ENCODE results near the gene MAEL. TPM values are rescaled to one million over a fixed set of nuclear protein-coding genes. Genes with fewer than 3 reads are reported as not detected.

Gene MAEL
- total RNA-seq, 1 experiment from 2014 or later: 0.26 TPM

GRCh38 chr1:167057241-167057688 lies 68.2 kb downstream of the MAEL start:
- H3K9me3 Mint-ChIP-seq: no peaks in the 10 kb centered on the region
- ChIA-PET POLR2A (interaction anchor here (0.8 to 1.0 kb wide), 2 partner anchors 147 to 201 kb away, joined by 3 read pairs; no protein-coding TSS in a partner anchor), CTCF (interaction anchor here (0.6 to 11.5 kb wide), 31 partner anchors 10 to 659 kb away, joined by 3 to 400 read pairs (median 3); partner anchors contain the start of genes ILDR2 and TADA1)
- TF ChIP-seq FOXK1 (CRISPR knock-in tag; IDR thresholded peaks at IDR 0.05): peak; percentile 31; the same call in 1 of the 2 replicates
- peak; percentile 61; the same call in 1 of the 2 replicates for TF ChIP-seq ZNF121 (CRISPR knock-in tag; IDR thresholded peaks at IDR 0.05)
- no peak for TF ChIP-seq PRDM15 (CRISPR knock-in tag; IDR thresholded peaks at IDR 0.05)
- TF ChIP-seq, protein P1, sequence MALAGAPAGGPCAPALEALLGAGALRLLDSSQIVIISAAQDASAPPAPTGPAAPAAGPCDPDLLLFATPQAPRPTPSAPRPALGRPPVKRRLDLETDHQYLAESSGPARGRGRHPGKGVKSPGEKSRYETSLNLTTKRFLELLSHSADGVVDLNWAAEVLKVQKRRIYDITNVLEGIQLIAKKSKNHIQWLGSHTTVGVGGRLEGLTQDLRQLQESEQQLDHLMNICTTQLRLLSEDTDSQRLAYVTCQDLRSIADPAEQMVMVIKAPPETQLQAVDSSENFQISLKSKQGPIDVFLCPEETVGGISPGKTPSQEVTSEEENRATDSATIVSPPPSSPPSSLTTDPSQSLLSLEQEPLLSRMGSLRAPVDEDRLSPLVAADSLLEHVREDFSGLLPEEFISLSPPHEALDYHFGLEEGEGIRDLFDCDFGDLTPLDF (CRISPR knock-in tag; IDR thresholded peaks at IDR 0.05): no peak
- TF ChIP-seq MYBL2 (CRISPR knock-in tag; IDR thresholded peaks at IDR 0.05): no peak
- TF ChIP-seq, protein P2, sequence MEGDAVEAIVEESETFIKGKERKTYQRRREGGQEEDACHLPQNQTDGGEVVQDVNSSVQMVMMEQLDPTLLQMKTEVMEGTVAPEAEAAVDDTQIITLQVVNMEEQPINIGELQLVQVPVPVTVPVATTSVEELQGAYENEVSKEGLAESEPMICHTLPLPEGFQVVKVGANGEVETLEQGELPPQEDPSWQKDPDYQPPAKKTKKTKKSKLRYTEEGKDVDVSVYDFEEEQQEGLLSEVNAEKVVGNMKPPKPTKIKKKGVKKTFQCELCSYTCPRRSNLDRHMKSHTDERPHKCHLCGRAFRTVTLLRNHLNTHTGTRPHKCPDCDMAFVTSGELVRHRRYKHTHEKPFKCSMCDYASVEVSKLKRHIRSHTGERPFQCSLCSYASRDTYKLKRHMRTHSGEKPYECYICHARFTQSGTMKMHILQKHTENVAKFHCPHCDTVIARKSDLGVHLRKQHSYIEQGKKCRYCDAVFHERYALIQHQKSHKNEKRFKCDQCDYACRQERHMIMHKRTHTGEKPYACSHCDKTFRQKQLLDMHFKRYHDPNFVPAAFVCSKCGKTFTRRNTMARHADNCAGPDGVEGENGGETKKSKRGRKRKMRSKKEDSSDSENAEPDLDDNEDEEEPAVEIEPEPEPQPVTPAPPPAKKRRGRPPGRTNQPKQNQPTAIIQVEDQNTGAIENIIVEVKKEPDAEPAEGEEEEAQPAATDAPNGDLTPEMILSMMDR (IDR thresholded peaks at IDR 0.05): 0 out of 2 replicates have a peak, but pooled peaks have one; percentile 16
- no peak for TF ChIP-seq NR2C2 (CRISPR knock-in tag; IDR thresholded peaks at IDR 0.05)
- TF ChIP-seq, protein P3, sequence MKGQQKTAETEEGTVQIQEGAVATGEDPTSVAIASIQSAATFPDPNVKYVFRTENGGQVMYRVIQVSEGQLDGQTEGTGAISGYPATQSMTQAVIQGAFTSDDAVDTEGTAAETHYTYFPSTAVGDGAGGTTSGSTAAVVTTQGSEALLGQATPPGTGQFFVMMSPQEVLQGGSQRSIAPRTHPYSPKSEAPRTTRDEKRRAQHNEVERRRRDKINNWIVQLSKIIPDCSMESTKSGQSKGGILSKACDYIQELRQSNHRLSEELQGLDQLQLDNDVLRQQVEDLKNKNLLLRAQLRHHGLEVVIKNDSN (CRISPR knock-in tag; IDR thresholded peaks at IDR 0.05): no peak
- peaks cover 1% of the 10 kb centered on the region; the same call in 1 of the 2 replicates for H3K27me3 Mint-ChIP-seq (ENCODE audit: low read depth)
- H3K4me1 Mint-ChIP-seq: peaks cover 17% of the 10 kb centered on the region
- peak; percentile 55 for DNase-seq (ENCODE audit: low spot score)
- H3K36me3 Mint-ChIP-seq: no peaks in the 10 kb centered on the region
- H3K4me3 Mint-ChIP-seq: no peak overlapping the region
- no peak overlapping the region for H3K27ac Mint-ChIP-seq
- ATAC-seq: peak; percentile 75

GRCh38 chr1:167059045-167059808 lies 70.1 kb downstream of the MAEL start:
- H3K27ac Mint-ChIP-seq: no peak overlapping the region
- H3K4me1 Mint-ChIP-seq: peaks cover 17% of the 10 kb centered on the region
- DNase-seq (ENCODE audit: low spot score) (peak; percentile 88), ATAC-seq (peak; percentile 73)
- no peaks in the 10 kb centered on the region for H3K36me3 Mint-ChIP-seq
- no peaks in the 10 kb centered on the region for H3K27me3 Mint-ChIP-seq (ENCODE audit: low read depth)
- ChIA-PET POLR2A (interaction anchor here (0.6 to 1.0 kb wide), 4 partner anchors 69 to 1870 kb away, joined by 3 to 5 read pairs (median 4); no protein-coding TSS in a partner anchor), CTCF (interaction anchor here (0.5 to 11.5 kb wide), 50 partner anchors 9 to 832 kb away, joined by 3 to 400 read pairs (median 4); partner anchors contain the start of genes ILDR2, POGK, POU2F1 and TADA1)
- H3K4me3 Mint-ChIP-seq: peak overlapping the region; percentile 55
- H3K9me3 Mint-ChIP-seq: no peaks in the 10 kb centered on the region
- TF ChIP-seq ETV6 (CRISPR knock-in tag; IDR thresholded peaks at IDR 0.05) (peak; percentile 42; the same call in 1 of the 2 replicates), ZNF281 (CRISPR knock-in tag; IDR thresholded peaks at IDR 0.05) (no peak), CREM (CRISPR knock-in tag; IDR thresholded peaks at IDR 0.05) (peak; percentile 6; the same call in 1 of the 2 replicates), CREB1 (CRISPR knock-in tag; IDR thresholded peaks at IDR 0.05) (no peak), NFYB (CRISPR knock-in tag; conservative IDR thresholded peaks at IDR 0.05; ENCODE audit: low read depth) (no peak)
- TF ChIP-seq, protein P4, sequence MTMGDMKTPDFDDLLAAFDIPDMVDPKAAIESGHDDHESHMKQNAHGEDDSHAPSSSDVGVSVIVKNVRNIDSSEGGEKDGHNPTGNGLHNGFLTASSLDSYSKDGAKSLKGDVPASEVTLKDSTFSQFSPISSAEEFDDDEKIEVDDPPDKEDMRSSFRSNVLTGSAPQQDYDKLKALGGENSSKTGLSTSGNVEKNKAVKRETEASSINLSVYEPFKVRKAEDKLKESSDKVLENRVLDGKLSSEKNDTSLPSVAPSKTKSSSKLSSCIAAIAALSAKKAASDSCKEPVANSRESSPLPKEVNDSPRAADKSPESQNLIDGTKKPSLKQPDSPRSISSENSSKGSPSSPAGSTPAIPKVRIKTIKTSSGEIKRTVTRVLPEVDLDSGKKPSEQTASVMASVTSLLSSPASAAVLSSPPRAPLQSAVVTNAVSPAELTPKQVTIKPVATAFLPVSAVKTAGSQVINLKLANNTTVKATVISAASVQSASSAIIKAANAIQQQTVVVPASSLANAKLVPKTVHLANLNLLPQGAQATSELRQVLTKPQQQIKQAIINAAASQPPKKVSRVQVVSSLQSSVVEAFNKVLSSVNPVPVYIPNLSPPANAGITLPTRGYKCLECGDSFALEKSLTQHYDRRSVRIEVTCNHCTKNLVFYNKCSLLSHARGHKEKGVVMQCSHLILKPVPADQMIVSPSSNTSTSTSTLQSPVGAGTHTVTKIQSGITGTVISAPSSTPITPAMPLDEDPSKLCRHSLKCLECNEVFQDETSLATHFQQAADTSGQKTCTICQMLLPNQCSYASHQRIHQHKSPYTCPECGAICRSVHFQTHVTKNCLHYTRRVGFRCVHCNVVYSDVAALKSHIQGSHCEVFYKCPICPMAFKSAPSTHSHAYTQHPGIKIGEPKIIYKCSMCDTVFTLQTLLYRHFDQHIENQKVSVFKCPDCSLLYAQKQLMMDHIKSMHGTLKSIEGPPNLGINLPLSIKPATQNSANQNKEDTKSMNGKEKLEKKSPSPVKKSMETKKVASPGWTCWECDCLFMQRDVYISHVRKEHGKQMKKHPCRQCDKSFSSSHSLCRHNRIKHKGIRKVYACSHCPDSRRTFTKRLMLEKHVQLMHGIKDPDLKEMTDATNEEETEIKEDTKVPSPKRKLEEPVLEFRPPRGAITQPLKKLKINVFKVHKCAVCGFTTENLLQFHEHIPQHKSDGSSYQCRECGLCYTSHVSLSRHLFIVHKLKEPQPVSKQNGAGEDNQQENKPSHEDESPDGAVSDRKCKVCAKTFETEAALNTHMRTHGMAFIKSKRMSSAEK (CRISPR knock-in tag; IDR thresholded peaks at IDR 0.05; ENCODE audit: borderline replicate concordance): no peak
- TF ChIP-seq, protein P2 (IDR thresholded peaks at IDR 0.05): peak; percentile 98
